GM19324 (cell line): ENCODE data around the gene SSBP4.

ENCODE experiments used
- ATAC-seq: cut with Tn5 transposase; IDR thresholded peaks from one replicate; pipeline ENCODE4 v1.9.1; 2021; ENCODE audit warnings: mild to moderate bottlenecking, moderate library complexity; ENCODE audit not compliant: unreplicated experiment, low FRiP score

The SSBP4 gene

DNA sequence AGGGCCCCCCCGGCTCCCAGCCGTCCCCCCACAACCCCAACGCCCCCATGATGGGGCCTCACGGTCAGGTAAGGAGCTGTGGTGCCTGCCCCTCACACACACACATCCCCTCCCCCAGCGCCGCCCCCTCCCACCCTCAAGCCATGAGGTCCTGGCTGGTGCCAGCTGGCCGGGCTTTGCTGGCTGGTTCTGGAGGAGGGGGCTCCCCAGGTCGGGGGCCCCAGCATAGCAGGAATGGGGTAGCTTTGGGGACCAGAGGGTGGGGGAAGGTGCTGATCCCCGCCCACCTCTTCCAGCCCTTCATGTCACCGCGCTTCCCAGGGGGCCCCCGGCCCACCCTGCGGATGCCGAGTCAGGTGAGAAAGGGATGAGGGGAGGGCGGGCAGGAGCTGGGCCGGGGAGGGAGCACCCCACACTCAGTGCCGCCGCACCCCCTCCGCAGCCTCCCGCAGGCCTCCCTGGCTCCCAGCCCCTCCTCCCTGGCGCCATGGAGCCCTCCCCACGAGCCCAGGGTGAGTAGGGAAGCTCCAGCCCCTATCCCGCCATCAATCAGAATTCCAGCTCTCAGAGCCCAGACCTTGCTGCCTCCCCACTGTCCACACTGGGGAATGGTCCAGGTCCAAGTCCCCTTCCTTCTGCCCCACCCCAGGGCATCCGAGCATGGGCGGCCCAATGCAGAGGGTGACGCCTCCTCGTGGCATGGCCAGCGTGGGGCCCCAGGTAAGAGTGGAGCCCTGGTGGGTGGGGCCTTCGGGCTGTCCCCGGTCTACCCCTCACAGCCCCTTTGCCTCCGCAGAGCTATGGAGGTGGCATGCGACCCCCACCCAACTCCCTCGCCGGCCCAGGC is 12.4 kb downstream of the SSBP4 start:
- ATAC-seq = no peak

GRCh38 chr19:18432275-18433014 is 13.2 kb downstream of the SSBP4 start:
- no peak for ATAC-seq

GRCh38 chr19:18433015-18433691 is 14.0 kb downstream of the SSBP4 start:
- ATAC-seq = no peak

- ATAC-seq = no peak
These were observed 14.7 kb downstream of the SSBP4 start for GRCh38 chr19:18433735-18434398.

DNA sequence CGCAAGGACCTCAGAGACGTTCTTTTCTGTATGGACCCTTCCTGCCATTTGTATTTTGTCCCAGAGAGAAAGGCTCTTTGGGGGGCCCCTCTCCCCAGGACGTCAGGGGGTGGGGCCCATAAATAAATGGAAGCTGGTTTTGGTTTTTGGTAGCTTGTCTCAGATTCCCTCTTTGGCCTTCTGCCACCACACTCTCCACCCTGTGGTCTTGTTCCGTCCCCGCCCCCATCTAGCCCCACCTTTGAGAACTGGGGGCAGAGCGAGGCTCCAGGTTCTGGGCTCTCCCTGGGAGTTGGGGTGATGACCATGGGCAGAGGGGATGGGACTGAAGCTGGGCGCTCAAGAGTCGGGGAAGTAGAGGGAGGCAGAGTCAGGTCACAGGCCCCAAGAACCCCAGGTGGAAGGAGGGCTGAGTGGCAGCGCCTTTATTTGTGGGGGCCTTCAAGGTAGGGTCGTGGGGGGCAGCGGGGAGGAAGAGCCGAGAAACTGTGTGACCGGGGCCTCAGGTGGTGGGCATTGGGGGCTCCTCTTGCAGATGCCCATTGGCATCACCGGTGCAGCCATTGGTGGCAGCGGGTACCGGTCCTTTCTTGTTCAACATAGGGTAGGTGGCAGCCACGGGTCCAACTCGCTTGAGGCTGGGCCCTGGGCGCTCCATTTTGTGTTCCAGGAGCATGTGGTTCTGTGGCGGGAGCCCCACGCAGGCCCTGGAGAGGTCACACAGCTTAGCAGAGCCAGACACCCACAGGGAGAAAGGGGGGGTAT is 15.4 kb downstream of the SSBP4 start:
- no peak for ATAC-seq

DNA sequence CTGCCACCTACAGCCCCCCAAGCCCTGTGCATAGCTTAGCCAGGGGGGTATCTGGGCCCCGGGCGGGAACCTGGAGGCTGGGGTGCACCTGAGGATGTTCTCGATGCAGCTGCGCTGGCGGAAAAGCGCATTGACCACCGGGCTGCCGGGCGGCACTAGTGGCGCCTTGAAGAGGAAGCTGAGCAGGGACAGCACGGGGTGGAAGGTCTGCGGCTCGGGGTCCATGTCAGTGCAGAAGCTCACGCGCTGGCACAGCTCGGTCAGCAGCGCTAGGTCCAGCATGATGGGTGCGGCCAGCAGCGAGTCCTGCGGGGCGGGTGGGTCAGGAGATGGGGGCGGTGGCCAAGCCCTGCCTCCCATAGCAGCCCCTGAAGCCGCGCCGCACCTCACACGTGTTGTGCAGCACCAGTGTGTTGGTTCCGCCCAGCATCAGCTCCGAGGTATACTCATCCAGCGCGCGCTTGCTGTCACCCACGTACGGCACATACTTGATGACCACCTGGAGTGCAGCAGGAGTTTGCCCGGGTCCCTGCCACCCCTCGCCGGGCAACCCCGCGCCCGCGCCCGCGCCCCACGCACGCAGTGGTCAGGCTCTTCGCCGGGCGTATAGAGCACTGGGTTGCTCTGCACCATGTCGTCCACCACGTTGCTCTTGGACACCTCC is 16.1 kb downstream of the SSBP4 start:
- ATAC-seq = no peak

DNA sequence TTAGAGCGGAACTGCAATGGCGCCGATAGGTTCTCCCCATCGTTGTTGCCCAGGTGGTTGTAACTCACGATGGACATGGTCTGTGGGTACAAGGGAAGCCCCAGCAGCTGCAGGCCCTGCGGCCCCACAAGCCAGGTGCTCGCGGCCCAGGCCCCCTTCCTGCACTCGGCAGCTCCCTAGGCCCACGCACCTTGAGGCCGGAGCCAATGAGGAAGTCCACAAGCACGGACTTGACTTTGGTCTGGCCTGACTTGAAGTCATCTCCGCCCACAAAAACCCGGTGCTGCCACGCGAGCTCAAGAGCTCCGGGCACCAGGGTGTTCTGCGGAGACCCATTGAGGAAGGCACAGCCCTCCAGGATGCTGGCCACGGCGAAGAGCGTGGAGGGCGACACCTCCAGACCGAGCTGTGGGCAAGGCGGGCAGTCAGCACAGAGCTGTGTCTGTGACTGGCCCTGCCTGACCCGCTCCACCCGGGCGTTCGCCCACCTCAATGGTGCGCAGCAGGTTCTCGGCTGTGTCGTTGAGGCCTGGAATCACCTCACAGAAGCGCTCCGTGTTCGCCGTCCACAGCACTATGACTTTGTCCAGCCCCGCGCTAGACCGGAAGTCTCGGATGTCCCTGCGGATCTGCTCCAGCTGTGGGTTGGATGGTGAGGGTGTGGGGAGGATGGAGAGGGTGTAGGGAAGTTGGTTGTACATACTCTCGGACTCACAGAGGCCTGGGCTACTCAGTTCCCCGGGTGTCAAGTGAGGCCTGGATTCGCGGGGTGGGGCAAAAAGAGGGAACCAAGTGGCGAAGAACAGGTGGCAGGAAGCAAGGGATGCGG is 16.9 kb downstream of the SSBP4 start:
- ATAC-seq = no peak

GRCh38 chr19:18436671-18437490 is 17.7 kb downstream of the SSBP4 start:
- ATAC-seq = peak; percentile 49

DNA sequence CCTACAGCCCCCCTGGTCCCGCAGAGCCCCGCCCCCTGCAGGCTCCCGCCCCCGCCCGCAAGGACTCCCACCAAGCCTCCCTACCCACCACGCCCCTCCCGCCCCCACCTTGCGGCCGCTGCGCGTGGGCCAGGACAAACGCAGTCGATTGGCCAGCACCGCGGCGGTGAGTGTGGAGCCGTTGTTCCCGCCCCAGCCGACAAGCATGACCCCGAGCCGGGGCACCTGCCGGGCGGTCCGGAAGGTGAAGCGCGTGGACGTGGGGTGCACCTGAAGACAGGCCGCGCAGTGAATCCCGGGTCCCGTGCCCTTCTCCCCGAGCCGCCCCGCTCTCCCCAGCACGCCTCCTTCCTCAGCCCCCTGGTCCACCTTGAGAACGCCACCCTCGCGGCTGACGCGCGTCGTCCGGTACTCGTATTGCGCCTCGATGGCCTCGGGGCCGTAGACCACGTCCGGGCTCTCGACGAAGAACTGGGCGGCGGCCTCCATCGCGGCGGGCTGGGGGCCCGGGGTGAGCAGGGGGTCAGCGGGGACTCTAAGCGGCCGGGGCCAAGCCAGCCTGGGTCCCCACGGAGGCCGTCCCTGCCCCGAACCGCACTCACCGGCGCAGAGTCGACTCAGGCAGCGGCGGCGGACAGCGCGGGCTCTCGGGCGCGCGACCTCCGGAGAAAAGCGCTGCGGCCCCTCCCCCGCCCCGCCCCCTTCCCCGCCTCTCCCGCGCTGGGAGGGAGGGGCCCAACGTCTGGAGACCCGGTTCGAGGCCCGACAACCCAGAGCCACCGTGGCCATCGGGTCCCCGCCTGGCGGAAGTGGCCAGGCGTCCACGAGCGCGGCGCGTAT is 18.5 kb downstream of the SSBP4 start, which contains the start of gene ISYNA1:
TSS of gene ISYNA1 (minus strand) at position 643 of the 840 bp plus-strand sequence. CDS start at position 489, 154 bp downstream.
- ATAC-seq = peak; percentile 6

GRCh38 chr19:18438331-18439024 is 19.3 kb downstream of the SSBP4 start:
- ATAC-seq = no peak

GRCh38 chr19:18439025-18439909 is 20.1 kb downstream of the SSBP4 start:
- ATAC-seq = no peak

GRCh38 chr19:18439910-18440237 is 20.7 kb downstream of the SSBP4 start:
- ATAC-seq = no peak

GRCh38 chr19:18440415-18440877 is 21.2 kb downstream of the SSBP4 start:
- ATAC-seq = no peak

DNA sequence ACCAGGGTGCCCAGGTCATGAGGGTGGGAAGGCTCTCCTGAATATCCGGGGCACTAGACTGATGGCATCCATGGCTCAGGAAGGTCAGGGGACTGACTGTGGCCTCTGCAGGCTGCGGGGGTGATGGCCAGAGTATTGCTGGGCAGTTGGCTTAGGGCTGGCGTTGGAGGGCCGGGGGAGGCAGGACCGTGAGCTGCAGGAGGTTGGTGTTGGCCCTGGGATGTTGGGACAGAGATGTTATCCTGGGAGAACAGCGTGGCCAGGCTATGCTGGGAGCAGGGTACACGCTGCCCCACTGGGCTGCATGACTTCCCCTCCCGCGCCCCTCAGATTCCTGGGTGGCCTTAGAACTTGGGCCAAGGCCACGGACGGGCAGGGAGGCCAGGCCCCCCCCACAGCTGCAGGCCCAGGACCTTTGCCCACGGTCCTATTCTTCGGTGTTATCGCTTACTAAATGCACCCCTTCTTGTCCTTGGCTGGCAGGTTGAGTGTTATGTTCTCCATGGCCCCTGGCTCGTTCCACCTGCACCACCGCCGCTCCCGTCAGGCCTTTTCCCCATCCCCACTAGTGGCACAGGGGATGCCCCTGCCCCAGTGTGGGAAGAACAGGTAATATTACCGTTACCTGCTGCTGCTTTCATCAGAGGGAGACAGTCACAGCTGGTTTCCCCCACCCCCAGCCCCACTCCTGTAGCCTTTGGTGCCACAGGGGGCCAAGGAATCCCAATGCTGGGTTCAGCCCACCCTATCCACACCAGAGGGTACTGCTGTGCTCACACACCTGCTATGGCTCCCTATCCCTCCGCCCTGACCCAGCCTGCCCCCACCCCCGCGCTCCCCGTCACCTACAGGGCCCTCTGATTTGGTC is 22.0 kb downstream of the SSBP4 start:
- no peak for ATAC-seq
